Stimulated activated CD8-positive, alpha-beta memory T cell treated with anti-CD3 and anti-CD28 coated beads, Interleukin-12 subunit alpha, Interleukin-12 subunit beta, amount 100 ng/mL, for 1 hour (primary cell): ENCODE data around the gene ECHDC3.

Experiments used
- DNase-seq: peaks from one replicate; pipeline ENCODE4 v3.0.0-alpha.2; 2020; ENCODE audit warnings: low read depth

The ECHDC3 gene

DNA sequence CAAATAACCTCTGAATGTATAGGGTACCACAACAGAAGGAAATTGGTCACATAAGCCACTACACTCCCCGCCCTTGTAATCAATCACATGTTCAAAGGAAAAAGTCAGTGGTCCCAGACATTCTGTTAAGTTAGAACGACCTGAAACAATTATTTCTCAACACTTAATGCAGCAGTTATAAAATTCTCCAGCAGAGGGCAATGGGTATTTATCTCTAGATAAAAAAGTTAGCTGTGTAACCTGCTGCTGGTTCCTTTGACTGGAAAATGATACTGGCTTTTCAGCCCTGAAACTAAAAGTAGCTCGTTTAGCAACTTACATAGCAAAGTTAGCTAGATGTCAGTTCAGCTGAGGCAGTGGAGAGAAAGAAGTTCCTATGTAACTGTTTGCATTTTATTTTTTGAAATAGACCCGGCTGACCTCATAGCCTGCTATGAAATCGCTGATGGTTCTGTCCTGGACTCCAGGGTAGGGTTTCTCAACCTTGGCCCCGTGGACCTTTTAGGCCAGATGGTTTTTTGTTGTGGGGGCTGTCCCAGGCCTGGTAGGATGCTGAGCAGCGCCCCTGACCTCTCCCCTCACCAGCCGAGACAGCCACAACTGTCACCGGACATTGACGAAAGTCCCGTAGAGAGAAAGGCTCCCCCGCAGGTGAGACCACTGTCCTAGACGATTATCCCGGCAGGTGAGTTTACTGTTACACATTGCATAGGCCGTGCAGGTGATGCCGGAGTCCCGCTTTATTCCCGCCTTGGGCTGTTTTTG lies 40.8 kb downstream of the ECHDC3 start:
- DNase-seq = no peak

DNA sequence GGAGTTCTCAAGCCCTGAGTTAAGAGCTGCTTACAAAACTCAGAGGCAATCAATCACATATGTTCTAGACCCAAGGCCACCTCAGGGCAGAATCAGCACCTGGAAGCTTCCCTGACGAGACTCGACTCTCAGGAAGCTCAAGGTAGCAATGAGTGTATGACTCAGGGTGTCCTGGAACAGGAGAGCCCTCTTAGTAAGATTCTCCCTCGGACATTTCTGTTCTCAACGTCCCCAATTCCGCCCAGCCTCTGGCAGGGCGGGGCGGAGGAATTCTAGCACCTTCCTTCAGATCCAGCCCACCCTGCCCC lies 41.3 kb downstream of the ECHDC3 start:
- no peak for DNase-seq

DNA sequence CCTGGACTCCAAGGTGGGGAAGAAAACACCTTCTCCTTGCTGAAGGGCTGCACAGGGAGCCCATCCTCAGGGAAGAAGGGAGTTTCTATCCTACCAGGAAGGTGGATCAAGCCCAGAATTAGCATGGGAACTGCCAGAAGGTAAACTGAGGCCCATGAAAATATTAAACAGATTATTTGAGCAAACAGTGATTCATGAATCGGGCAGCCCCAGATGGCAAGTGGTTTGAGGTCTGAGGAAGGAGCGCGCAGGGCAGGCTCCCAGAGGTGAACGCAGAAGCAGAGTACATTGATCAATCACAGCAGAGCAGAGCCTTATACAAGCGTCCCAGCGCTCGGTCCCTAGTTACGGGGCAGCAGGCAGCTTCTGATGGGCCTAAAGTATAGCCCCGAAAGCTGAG lies 45.2 kb downstream of the ECHDC3 start:
- DNase-seq = no peak

DNA sequence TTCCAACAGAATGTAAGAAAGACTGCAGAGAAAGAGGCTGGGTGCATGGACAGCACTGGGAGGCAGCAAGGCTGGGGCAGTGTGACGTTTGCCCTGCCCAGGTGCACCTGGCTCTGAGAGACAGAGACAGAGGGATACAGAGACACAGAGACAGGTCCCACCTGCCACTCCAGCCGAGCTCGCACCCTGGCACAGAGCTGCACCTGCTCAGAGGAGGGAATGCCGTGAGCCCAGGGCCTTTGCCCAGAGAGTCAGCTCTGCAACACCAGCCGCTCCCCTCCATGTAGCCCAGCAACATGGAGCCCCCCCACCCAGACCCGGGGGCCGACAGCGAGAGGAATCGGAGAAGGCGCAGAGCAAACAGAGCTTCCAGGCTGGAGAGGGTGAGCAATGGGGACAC lies 45.7 kb downstream of the ECHDC3 start:
- no peak for DNase-seq

DNA sequence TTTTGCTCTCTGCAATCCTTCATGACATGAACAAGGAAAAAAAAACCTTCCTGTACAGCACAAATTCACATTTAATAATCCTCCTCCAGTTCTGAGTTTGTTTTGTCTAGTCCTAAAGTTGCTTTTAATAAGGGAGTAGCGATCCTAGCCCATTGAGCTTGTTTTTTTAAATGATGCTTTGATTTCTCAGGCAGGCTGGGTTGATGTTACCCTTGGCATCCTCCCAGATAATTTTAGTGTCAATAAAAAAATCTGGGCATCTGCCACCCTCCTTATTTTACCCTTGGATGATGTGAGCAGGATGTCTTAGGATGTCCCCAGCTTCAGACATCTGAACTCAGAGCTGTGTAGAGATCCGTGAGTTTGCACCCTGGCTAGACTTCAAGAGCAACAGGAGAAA lies 47.1 kb downstream of the ECHDC3 start:
- DNase-seq = no peak

DNA sequence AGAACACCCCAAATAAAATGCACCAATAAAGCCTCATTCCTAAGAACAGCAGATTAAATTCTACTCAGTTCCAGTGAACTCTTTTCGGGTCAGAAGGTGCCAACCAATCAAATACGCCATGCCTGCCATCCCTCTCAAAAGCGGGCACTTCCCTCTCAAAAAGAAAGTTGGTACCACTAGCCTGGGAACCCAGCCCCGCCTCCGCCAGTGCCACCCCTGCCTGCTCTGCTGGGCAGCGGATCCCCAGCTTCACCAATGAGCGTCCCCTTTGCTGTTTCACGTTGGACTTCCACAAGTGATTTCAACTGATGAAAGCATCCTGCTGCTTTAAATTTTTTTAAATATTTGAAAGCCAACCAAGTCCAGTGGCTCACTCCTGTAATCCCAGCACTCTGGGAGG lies 47.8 kb downstream of the ECHDC3 start:
- DNase-seq = no peak

DNA sequence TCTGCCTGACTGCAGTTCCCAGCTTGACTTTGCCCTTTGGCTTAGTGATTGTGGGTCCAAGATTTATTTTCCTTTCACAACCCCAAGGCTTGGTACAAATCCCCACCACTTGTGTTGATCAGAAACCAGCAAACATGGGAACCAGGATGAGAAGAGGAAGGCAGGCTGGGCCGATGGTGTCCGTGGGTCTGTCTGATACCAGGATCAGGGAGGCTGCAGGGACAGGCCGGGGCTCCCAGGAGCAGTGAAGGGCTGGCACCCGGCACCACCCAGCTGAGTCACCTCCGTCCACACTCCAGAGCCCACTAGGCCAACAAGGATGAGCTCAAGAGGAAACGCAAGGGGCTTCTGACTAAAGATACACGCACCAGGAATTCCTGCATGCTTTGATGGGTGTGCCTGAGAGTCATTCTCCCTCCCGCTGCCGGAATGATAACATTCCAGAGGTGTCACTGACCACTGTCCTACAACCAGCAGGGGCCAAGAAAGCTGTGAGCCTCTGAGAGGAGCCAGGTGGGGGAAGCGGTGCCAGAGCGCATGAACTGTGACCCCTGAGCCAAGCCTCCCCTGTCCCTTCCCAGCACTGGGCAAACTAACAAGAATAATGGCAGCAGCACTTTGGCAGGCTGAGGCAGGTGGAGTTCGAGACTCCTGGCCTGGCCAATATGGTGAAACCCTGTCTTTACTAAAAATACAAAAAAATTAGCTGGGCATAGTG lies 51.7 kb downstream of the ECHDC3 start:
- no peak for DNase-seq

DNA sequence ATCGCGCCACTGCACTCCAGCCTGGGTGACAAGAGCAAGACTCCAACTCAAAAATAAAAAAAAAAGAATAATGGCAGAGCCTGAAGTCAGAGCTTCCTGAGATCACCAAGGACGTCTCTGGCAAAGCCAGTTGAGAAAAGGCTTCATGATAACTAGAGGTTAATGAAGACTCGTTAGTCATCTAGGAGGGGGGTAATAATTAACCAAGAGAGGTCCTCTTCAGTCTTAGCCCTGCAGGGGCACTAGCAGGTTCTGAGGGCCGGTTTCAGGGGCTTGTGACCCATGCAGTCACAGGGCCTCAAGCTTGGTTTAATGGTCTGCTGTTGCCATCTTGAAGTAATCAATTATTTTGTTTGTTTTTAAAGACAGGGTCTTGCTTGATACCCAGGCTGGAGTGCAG lies 52.4 kb downstream of the ECHDC3 start:
- no peak for DNase-seq

DNA sequence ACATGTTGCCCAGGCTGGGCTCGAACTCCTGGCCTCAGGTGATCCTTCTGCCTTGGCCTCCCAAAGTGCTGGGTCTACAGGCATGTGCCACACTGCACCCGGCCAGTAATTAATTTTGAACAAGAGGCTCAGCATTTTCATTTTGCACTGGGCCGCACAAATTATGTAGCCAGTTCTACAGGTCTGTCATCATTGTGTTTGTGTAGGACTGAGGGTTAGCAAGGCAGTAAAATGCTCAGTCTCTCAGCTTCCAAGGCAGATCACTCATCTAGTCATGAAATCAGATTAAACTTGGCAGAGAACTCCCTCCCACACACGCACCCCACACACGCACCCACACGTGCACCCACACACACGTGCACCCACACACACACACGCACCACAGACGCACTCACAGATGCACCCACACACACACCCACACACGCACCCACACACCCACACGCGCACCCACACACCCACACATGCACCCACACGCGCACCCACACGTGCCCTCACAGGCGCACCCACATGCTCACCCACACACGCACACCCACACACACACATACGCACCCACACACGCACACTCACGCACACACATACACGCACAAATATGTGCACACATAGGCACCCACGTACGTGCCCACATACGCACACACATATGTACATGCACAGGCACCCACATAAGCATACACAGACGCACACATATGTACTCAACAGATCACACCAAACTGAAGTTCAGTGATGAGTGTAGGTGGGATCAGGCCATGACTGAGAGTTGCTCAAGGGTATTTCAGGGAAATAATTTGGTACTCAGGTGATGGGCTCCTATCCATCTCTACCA lies 53.1 kb downstream of the ECHDC3 start:
- no peak for DNase-seq

DNA sequence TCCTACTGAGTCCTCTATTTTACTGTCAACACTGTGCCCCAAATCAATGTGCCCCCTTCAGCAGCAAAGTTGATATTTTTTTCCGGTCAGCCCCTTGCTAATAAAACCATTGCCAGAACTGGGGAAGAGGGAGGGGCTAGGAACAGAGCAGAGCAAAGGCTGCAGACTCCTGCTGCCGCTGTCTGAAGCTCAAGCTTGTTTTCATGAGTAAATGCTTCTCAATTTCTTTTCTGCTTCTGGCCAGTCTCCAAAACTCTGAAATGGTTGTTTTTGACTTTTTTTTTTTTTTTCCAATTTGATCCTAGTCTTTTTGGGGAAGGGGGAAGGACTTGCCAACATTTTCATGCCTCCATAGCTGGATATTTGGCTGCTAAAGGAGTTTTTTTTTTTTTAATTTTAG lies 54.3 kb downstream of the ECHDC3 start:
- no peak for DNase-seq

DNA sequence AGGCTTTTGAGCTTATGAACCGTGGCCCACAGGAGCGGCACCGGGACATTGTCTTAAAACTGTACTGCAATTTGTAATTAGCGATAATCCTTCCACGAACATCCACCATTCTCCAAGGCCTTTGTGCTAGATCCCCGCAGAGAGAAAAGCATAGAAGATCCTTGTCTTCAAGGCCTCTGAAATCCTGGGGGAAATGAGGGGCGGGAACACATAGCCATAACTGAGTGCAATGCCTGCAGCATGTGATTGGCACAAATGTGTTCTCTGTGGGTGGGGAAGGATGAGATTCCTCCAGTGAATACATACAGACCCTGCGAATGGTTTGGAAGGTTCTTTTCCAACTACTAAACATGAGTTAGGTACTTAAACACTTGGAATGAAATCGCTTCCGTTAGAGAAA lies 55.1 kb downstream of the ECHDC3 start:
- DNase-seq = no peak

DNA sequence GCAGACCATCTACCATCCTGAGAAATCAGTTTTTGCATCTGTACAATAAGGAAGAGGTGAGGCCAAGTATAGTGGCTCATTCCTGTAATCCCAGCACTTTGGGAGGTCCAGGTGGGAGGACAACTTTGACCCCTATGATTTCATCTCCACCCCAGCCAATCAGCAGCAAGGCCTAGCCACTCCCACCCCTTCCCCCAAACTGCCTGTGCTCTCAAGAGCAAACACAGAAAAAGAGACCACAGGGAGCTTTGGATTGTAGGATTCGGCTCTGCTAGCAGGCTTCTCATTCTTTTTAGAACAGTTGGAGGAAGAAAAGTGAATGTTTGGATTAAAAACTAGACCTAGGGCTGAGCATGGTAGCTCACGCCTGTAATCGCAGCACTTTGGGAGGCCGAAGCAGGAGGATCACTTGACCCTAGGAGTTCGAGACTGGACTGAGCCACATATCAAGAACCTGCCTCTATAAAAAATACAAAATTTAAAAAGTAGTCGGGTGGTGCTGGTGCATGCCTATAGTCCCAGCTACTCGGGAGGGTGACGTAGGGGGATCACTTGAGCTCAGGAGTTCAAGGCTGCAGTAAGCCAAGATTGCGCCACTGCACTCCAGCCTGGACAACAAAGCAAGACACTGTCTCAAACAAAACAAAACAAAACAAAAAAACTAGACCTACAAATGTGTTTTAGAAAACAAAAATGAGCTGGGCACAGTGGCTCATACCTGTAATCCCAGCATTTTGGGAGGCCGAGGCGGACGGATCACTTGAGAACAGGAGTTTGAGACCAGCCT lies 55.9 kb downstream of the ECHDC3 start:
- no peak for DNase-seq

DNA sequence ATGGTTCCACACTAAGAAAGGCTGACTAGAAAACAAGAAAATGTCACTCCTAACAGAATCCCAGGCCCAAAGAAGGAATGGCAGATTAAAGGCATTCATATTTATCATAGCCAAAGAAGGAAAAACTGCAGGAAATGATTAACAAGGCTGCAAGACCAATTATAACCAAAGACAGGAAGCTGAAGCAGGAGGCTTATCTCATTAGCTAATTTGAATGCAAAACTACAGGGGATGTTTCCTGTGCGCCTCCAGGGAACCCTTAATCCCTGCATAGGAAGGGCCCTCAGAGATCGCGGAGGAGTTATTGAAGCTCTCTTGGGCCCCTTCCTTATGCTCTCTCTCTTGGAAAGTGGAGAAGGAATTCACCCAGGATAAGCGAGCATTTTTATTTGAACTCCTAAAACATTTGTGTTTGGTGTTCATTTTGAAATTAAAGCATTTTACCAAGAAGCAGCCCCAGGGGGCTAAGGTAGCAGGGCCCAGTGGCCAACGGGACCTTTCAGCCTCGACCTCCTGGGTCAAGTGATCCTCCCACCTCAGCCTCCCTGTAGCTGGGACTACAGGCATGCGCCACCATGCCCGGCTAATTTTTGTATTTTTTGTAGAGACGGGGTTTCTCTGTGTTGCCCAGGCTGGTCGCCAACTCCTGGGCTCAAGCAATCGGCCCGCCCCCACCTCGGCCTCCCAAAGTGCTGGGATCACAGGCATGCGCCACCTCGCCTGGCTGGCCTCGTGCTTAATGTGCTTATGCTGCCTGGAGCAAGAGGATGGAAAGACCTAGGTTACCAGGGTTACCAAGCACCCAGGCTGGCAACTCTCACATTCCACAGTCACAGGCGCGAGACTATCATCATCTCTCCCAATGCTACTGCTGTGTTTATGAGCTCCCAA lies 56.9 kb downstream of the ECHDC3 start:
- DNase-seq = no peak

DNA sequence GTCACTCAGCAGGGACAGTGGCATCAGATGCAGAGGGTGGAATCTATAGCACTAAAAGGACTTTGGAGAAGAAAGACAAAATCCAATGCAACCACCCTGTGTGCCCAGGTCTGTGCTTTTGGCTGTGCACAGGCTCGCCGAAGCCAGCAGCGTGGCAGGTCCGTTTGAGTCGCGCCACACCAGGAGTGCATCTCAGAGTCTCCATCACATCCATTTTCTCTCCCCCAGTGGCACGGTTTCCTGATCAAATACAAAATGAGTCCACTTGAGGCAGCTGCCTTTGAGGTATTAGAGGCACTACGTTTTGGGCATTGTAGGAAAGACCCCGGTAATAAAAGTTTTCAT lies 57.5 kb downstream of the ECHDC3 start:
- no peak for DNase-seq

DNA sequence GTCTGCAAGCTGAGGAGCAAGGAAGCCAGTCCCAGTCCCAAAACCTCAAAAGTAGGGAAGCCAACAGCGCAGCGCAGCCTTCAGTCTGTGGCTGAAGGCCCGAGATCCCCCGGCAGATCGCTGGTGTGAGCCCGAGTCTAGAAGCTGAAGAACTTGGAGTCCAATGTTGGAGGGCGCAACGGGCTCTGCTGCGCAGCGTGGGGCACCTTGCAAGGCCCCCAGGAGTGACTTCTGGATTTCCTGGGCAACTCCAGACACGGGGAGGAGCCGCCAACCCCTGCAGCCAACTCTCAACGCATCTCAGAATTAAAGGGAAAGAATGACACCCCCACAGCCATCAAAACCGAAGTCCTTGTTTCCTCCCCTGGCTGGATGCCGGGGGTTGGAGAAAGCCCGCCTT lies 62.2 kb downstream of the ECHDC3 start:
- DNase-seq = no peak

DNA sequence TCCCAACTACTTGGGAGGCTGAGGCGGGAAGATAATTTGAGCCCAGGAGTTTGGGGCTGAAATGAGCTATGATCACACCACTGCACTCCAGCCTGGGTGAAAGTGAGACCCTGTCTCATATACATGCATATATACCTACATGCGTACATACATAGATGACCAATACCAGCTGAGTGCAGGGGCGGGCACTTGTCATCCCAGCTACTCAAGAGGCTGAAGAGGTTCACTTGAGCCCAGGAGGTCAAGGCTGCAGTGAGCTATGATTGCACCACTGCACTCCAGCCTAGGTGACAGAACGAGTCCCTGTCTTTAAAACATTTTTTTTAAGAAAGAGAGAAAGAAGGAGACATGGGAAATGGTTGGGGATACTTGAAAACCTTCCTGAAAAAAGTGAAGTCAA lies 63.6 kb downstream of the ECHDC3 start:
- no peak for DNase-seq

DNA sequence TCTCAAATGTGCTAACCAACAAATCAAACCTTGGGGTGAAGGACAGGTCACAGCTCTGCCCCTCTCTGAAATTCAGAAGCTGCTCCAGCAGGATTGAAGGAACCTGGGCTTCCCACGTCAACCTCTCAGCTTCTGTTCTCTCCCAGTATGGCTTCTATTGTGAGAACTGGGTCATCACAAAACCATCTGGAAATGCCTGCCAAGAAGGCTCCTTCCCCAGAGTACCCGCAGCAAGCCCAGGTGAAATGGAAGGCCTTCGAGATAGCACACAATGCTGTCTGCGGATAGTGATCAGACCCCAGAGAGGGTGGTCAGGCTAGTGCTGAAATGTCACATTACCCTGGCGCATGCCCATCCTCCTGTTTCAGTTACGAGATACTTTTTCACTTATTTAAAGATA lies 64.5 kb downstream of the ECHDC3 start:
- no peak for DNase-seq

DNA sequence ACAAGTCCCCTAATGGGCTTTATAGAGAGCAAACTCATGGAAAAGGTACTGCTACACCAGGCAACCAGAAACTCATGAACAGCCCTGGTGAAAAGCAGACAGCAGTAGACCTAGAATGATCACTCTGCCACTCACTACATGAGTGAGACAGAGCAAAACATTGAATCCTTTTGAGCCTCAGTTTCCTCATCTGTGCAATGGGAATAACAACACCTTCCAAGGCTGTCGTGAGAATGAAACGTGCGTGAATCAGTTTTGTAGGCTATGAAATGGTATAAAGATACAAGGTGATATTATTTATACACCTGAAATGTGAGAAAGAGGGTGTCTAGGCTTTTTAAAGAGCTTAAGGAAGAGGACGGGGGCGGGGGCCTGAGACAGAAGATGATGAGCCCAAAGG lies 66.6 kb downstream of the ECHDC3 start:
- no peak for DNase-seq

DNA sequence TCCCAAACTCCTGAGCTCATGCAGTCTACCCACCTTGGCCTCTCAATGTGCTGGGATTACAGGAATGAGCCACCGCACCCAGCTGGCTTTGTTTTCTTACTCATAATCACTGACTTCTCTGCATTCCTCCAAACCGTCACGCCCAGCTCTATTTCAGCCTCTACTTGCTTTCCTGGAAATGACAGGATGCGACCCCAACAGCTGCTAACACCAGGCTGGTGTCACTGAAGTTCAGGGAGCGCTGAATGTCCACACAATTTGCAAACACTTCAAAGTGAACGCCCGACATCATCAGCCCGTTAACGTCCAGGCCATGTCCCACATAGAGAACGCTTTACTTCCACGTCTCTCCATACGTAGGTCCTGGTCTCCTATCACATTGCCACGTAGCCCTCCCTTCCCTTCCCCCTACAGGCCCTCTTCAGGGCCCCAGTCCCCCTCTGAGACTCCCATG lies 68.2 kb downstream of the ECHDC3 start:
- no peak for DNase-seq

DNA sequence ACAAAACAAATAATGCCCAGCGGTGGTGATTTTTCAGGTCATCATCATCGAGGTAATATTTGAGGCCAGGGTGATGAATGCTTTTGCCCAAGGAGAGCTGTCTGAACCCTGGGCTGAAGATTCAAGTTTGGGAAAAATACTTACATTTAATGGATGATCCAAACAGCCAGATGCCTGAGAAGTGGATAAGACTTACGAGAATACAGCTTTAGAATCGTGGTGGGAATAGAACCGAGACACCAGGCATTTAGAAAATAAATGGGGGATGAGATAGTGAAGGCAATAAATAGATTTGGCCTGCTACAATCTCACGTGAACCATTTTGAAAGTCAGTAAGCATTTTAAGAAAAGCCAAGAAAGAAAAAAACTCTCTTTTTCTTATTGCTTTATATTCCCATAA lies 68.8 kb downstream of the ECHDC3 start:
- no peak for DNase-seq

DNA sequence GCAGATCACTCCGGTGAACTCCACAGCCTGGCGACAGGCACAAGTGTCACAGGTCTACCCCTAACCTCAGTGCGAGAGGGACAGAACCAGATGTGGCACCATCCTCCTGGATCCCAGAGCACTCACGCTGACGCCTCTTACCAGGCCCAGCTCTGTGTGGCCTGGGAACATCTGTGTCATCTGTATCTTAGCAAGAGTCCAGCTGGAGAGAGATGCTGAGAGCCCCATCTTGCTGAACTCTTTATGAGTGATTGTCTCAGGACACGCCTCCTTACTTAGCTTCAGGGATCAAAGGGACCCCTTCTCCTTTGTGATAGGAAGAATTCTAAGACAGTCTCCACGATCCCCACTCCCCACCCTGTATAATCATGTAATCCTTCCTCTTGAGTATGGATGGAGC lies 71.0 kb downstream of the ECHDC3 start:
- DNase-seq = no peak
